Right renal cortex interstitium (tissue), 3 donors: ENCODE data around the gene GRM2. TPM values are rescaled to one million over a fixed set of nuclear protein-coding genes. Genes with fewer than 3 reads are reported as not detected.

ENCODE experiments used
- DNase-seq, 3 donors: peaks; one replicate each; pipeline ENCODE4 v3.0.0-alpha.2; 2013; ENCODE audit warnings: low read depth in 3 of 3, low spot score in 2 of 3
- polyA plus RNA-seq, 3 donors: library from polyadenylated mRNA; unstranded; fragments of 120-200 nt; gene quantifications; one replicate each; pipeline ENCODE4 v1.2.1, GENCODE V29; 2013; ENCODE audit not compliant: insufficient read length in 3 of 3

Gene GRM2
- polyA plus RNA-seq: under 1 TPM; 0.43 to 0.69 (median 0.55) TPM

GRCh38 chr3:51706788-51707731 lies at the start of gene GRM2:
Gene GRM2, plus strand, starts transcription at chr3:51707068. Its CDS starts 1,916 bp downstream, at chr3:51708984.
- DNase-seq: peak; percentile 59 to 81 (median 72)

GRCh38 chr3:51657234-51657633 lies 49.6 kb upstream of the GRM2 start:
- no peak for DNase-seq

- no peak for DNase-seq
Measured at GRCh38 chr3:51659942-51660341, 46.9 kb upstream of the GRM2 start.

GRCh38 chr3:51662456-51662855 lies 44.4 kb upstream of the GRM2 start:
- no peak for DNase-seq

GRCh38 chr3:51668756-51669155 lies 38.1 kb upstream of the GRM2 start:
- DNase-seq: no peak

- peak in 2 of 3 donors; percentile 34 to 57 for DNase-seq
Measured at GRCh38 chr3:51669241-51670052, 37.4 kb upstream of the GRM2 start.

GRCh38 chr3:51670053-51670822 lies 36.6 kb upstream of the GRM2 start:
- no peak for DNase-seq

GRCh38 chr3:51670823-51671733 lies 35.8 kb upstream of the GRM2 start, which contains the start of gene TEX264:
Gene TEX264, plus strand, starts transcription at chr3:51671252. Its CDS starts 3,053 bp downstream, at chr3:51674305.
- DNase-seq: peak in 2 of 3 donors; percentile 46 to 67

GRCh38 chr3:51671734-51672475 lies 35.0 kb upstream of the GRM2 start:
- DNase-seq: peak in 2 of 3 donors; percentile 23 to 34

- DNase-seq: no peak
Measured at GRCh38 chr3:51673181-51673801, 33.6 kb upstream of the GRM2 start.

- DNase-seq: no peak
Measured at GRCh38 chr3:51673802-51674654, 32.8 kb upstream of the GRM2 start.

GRCh38 chr3:51675201-51675611 lies 31.7 kb upstream of the GRM2 start:
- no peak for DNase-seq

GRCh38 chr3:51676102-51676640 lies 30.7 kb upstream of the GRM2 start:
- no peak for DNase-seq

GRCh38 chr3:51677358-51677757 lies 29.5 kb upstream of the GRM2 start:
- no peak for DNase-seq

GRCh38 chr3:51678186-51678585 lies 28.7 kb upstream of the GRM2 start:
- no peak for DNase-seq

- DNase-seq: no peak
Measured at GRCh38 chr3:51678641-51679040, 28.2 kb upstream of the GRM2 start.

- DNase-seq: no peak
Measured at GRCh38 chr3:51679318-51679717, 27.6 kb upstream of the GRM2 start.
